Measurements from ENCODE around the gene LRRN2.

The LRRN2 gene

GRCh38 chr1:204592246-204592948 is 93.1 kb downstream of the LRRN2 start:
- DNase-seq: no peak

- DNase-seq: no peak
Observed at GRCh38 chr1:204591473-204592090, 94.0 kb downstream of the LRRN2 start.

DNA sequence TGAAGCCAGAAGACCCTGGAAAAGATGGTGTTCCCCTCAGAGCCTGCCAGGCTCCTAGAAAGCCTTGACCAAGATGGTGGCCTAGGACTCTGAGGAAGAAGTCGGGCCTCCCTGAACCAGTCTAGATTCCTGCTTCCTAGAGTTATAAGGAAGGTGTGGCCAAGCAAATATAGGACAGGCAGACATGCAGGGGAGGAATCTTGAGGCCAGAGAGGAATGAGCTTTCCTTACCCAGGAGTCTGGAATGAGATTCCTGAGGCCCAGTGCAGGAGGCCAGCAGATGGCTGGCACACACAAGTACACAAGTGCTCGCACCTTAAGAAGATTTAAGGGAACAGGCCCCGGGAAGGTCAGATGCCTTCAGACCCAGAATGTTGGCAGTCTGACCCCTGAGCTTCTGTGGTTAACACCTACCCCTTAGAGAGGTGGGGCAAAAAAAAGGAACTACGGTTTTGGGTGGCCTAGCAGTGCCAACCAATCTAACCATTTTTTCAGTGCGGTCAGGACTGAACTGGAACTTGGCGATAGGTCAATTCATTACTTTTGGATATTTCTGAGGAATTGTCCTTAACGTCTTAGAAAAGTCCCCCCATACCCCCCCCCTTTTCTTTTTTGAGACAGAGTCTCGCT is 96.0 kb downstream of the LRRN2 start:
- DNase-seq: no peak

DNA sequence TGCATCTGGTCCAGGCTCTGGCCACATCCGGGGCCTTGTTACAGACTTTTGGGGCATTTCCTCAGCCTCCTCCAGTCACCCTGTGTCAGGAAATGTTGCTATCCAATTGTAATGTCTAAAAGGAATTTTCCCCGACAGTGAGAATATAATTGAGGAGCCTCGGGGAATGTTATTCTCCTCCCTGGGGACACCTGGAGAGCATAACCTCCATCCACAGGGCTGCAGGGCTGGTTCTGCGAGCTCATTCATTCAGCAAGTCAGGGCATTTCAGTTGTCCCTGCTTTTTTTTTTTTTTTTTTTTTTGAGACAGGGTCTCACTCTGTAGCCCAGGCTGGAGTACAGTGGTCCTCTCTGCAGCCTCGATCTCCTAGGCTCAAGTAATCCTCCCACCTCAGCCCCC is 96.7 kb downstream of the LRRN2 start:
- no peak for DNase-seq

DNA sequence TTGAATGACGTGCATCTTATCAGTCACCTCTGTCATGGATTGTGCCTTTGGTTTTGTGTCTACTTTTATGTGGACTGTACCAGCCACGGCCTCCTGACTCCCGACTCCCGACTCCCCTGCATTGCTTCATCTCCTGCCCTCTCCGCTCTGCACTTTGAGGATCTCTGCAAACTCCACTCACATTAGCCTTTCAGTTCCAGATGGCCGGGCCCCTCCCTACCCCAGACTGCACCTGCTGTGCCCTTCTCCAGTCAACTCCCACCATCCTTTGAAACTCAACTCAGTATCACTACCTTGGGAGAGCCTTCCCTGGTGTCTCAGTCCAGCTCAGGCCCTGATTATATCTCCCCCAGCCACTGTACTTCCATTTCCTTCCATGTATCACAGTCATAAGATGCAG is 97.9 kb downstream of the LRRN2 start:
- no peak for DNase-seq

GRCh38 chr1:204584699-204585372 is 100.7 kb downstream of the LRRN2 start:
- peak in 2 of 5 experiments; percentile 46 to 52 for DNase-seq

DNA sequence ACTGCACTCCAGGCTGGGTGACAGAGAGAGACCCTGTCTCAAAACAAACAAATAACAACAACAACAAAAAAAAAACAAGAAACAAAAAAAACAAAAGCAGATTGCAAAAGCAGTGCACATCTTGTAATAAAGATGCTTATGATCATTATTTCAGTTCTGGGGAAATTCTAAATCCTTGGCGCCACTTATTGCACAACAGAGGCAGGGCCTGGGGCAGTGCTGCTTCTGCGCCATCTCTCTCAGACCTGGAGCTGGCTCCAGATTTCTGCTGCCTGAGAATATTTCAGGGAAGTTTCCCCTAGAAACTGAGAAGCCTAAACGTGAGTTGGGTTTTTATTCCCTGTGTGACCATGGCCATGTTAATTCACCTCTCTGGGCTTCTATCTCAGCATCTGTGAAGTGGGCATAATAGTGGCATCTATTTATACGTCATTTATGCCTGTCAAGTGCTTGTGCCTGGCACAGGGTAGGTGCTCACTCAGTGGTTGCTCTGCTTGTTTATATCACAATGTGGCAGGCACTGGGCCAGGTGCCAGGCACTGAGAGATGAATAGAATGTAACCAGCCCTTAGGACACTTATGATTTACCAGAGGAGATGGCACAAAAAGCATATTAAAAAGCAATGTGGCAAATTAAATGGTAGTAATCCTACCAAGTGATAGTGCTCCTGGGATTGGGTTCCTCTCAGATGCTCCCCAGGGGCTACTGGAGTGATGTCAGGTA is 101.5 kb downstream of the LRRN2 start:
- no peak for DNase-seq

DNA sequence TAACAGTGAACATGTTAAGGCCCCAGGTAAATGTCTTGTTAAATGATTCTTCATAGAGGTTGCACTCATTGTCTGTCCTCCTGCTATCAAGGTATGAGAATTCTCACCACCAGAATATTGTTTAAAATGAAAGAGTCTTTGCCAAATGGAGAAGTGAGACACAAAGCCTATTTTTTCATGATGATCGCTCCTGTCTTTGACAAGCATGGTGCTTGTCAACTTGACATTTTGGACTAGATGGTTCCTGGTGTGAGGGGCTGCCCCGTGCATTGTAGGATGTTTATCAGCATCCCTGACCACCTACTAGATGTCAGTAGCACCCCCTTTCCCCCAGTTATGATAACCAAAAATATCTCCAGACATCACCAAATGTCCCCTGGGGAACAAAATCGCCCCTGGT is 103.8 kb downstream of the LRRN2 start:
- DNase-seq: no peak

- no peak for DNase-seq
Observed at GRCh38 chr1:204580862-204581261, 104.7 kb downstream of the LRRN2 start.

DNA sequence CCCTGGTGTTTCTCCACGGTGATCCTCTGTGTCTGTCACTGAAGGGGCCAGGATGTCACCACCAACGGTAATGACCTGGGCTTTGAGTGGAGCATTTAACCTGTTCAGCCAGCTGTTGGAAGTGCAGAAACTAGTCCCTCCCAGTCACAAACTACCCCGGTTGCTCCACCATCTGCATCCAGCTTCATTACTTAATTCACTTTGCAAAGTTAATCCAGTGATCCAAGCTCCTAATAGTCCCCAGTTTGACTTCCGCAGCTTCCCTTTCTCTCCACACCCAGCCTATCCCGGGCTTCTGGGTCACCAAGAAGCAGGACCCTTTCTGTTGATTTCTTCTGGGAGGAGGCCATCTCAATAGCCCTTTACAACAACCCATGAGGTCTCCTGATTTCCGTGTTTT is 105.9 kb downstream of the LRRN2 start:
- no peak for DNase-seq

- DNase-seq: peak in 1 of 5 experiments; percentile 61
Observed at GRCh38 chr1:204578867-204579664, 106.5 kb downstream of the LRRN2 start.

DNA sequence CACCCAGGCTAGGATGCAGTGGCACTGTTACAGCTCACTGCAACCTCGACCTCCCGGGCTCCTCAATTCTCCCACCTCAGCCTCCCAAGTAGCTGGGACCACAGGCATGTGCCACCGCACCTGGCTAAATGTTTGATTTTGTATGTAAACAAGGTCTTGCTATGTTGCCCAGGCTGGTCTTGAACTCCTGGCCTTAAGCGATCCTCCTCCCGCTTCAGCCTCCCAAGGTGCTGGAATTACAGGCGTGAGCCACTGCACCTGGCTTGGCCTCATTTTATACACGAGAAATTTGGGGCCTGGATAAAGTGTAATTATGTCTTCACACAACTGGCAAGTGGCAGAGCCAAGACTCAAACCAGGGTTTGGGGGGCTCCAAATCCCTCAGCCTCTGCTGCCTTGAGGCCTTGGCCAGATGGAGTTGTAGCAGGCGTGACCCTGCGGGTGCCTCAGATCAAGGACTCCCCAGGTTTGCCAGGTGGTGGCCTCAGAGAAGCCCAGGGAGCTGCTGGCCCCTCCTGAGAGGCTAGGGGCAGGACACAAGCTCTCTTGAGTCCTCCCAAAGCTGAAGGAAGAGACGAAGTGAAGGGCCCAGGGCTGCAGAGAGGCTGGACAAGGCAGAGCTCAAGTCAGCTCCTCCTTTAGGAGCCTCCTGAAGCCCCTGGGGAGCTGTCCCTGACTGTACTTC is 107.6 kb downstream of the LRRN2 start:
- no peak for DNase-seq

GRCh38 chr1:204576422-204576821 is 109.1 kb downstream of the LRRN2 start:
- no peak for DNase-seq

DNA sequence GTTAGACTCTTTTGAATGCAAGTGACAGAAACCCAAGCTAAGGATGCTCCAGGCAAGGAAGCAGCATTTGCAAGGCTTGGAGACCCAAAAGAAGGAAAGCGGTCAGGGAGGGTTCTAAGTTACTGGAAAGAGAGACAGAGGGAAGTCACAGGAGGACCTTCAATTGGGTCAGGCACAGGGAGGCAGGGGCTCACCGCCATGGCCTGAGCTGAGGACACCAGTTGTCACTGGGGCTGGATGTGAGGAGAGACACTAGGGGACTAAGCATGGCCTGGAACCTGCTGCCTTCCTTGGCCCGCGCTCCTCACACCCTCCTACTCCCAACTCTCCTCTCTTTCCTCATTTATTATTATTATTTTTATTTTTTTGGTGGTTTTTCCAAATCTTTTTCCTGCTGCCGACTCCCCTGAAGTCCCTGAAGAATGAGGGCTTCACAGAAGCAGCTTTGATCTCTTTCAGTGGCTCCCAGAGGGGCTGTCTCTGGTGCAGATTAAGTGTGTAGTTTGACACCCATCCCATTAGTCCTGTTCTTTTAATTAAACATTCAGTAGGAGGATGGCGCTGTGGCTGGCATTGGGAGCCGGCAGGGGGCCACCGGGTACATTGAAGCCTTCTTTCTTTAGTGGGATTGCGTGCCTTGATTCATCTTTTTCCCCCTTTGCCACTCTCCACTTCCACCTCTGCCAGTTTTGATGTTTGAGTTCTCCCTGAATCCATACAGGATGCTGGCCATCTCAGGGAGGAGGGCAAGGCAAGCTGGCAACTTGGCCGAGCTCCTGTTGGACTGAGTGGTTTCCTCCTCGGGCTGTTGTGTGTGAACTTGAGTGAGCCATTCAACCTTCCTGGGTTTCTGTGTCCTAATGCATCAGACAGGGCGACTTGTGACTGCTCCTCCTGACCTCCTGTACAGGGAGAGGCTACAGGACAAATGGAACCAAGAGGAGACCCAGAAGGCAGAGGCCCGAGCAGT is 110.0 kb downstream of the LRRN2 start:
- DNase-seq: no peak

- no peak for DNase-seq
Observed at GRCh38 chr1:204574865-204575163, 110.7 kb downstream of the LRRN2 start.

GRCh38 chr1:204574016-204574864 is 111.3 kb downstream of the LRRN2 start:
- DNase-seq: no peak

GRCh38 chr1:204572923-204573922 is 112.3 kb downstream of the LRRN2 start:
- no peak for DNase-seq

- no peak for DNase-seq
Observed at GRCh38 chr1:204571631-204572030, 113.9 kb downstream of the LRRN2 start.
